ENCODE measurements around the gene SHOC2.

The SHOC2 gene

GRCh38 chr10:111039522-111039921 lies 120.1 kb downstream of the SHOC2 start:
- DNase-seq (ENCODE audit: extremely low read depth in 1 of 2, low read depth in 1 of 2): no peak

GRCh38 chr10:111057006-111057405 lies 137.6 kb downstream of the SHOC2 start:
- DNase-seq (ENCODE audit: extremely low read depth in 1 of 2, low read depth in 1 of 2): no peak

Data from activated CD8-positive, alpha-beta memory T cell treated with anti-CD3 and anti-CD28 coated beads for 1 hour (primary cell).